ENCODE data around the gene TOPBP1.

Gene TOPBP1

GRCh38 chr3:133661454-133662277 is at the start of gene TOPBP1:
Gene TOPBP1 (minus strand): TSS chr3:133661941. CDS start chr3:133661127, 814 bp downstream.
- TF ChIP-seq CTCF (IDR thresholded peaks at IDR 0.05; ENCODE audit: borderline replicate concordance, extremely low read depth, low read length, poor library complexity, severe bottlenecking) (no peak), EZH2 (IDR thresholded peaks at IDR 0.05; ENCODE audit: borderline replicate concordance, low read depth, low read length, severe bottlenecking) (no peak)
- peak within 1 kb of the TSS; percentile 90 for H3K4me2 ChIP-seq (ENCODE audit: insufficient read depth, low read length)
- no peaks in the 10 kb centered on the region for H3K9me3 ChIP-seq (ENCODE audit: insufficient read depth, low read length, severe bottlenecking)
- peaks cover 14% of the 10 kb centered on the region; the same call in 1 of the 2 replicates for H4K20me1 ChIP-seq (ENCODE audit: insufficient read depth, low read length)
- ATAC-seq (ENCODE audit: insufficient read depth, low read depth) (peak; percentile 87), DNase-seq (peak; percentile 92)
- H2AFZ ChIP-seq (ENCODE audit: low read depth, low read length), result peak within 1 kb of the TSS; percentile 86
- peaks cover 43% of the 10 kb centered on the region for H3K4me1 ChIP-seq (ENCODE audit: insufficient read depth, low read length)
- peaks cover 40% of the 10 kb centered on the region for H3K36me3 ChIP-seq (ENCODE audit: insufficient read depth, low read length)
- peak within 1 kb of the TSS; percentile 86 to 92 for H3K4me3 ChIP-seq (ENCODE audit: low read depth in 1 of 2, low read length in 2 of 2)
- peak within 1 kb of the TSS; percentile 93 for H3K9ac ChIP-seq (ENCODE audit: low read depth, low read length)
- no peaks in the 10 kb centered on the region for H3K27me3 ChIP-seq (ENCODE audit: insufficient read depth, low read length, poor library complexity)
- H3K27ac ChIP-seq (ENCODE audit: low read length), result peak within 1 kb of the TSS; percentile 97
- peaks cover 66% of the 10 kb centered on the region for H3K79me2 ChIP-seq (ENCODE audit: insufficient read depth, low read length)

- Histone ChIP-seq H3K27ac (ENCODE audit: low read length) (no peak overlapping the region), H3K4me1 (ENCODE audit: insufficient read depth, low read length) (no peaks in the 10 kb centered on the region), H3K36me3 (ENCODE audit: insufficient read depth, low read length) (no peaks in the 10 kb centered on the region), H3K4me2 (ENCODE audit: insufficient read depth, low read length) (no peak overlapping the region), H3K4me3 (ENCODE audit: low read depth in 1 of 2, low read length in 2 of 2) (no peak overlapping the region), H3K9me3 (ENCODE audit: insufficient read depth, low read length, severe bottlenecking) (no peaks in the 10 kb centered on the region), H2AFZ (ENCODE audit: low read depth, low read length) (no peak overlapping the region), H3K27me3 (ENCODE audit: insufficient read depth, low read length, poor library complexity) (peaks cover 15% of the 10 kb centered on the region), H4K20me1 (ENCODE audit: insufficient read depth, low read length) (no peaks in the 10 kb centered on the region), H3K9ac (ENCODE audit: low read depth, low read length) (no peak overlapping the region), H3K79me2 (ENCODE audit: insufficient read depth, low read length) (no peaks in the 10 kb centered on the region)
- ATAC-seq (ENCODE audit: insufficient read depth, low read depth), result no peak
- no peak for TF ChIP-seq CTCF (IDR thresholded peaks at IDR 0.05; ENCODE audit: borderline replicate concordance, extremely low read depth, low read length, poor library complexity, severe bottlenecking)
- TF ChIP-seq EZH2 (IDR thresholded peaks at IDR 0.05; ENCODE audit: borderline replicate concordance, low read depth, low read length, severe bottlenecking), result no peak
- DNase-seq, result no peak
Measured at GRCh38 chr3:133711013-133711412, 49.3 kb upstream of the TOPBP1 start.

- H3K79me2 ChIP-seq (ENCODE audit: insufficient read depth, low read length), result no peaks in the 10 kb centered on the region
- no peaks in the 10 kb centered on the region for H3K4me1 ChIP-seq (ENCODE audit: insufficient read depth, low read length)
- no peak overlapping the region for H2AFZ ChIP-seq (ENCODE audit: low read depth, low read length)
- no peak overlapping the region for H3K4me3 ChIP-seq (ENCODE audit: low read depth in 1 of 2, low read length in 2 of 2)
- H3K36me3 ChIP-seq (ENCODE audit: insufficient read depth, low read length), result no peaks in the 10 kb centered on the region
- H3K27me3 ChIP-seq (ENCODE audit: insufficient read depth, low read length, poor library complexity), result peaks cover 20% of the 10 kb centered on the region
- no peak overlapping the region for H3K9ac ChIP-seq (ENCODE audit: low read depth, low read length)
- no peak overlapping the region for H3K27ac ChIP-seq (ENCODE audit: low read length)
- TF ChIP-seq CTCF (IDR thresholded peaks at IDR 0.05; ENCODE audit: borderline replicate concordance, extremely low read depth, low read length, poor library complexity, severe bottlenecking) (no peak), EZH2 (IDR thresholded peaks at IDR 0.05; ENCODE audit: borderline replicate concordance, low read depth, low read length, severe bottlenecking) (no peak)
- H3K4me2 ChIP-seq (ENCODE audit: insufficient read depth, low read length), result no peak overlapping the region
- ATAC-seq (ENCODE audit: insufficient read depth, low read depth) (no peak), DNase-seq (no peak)
- H3K9me3 ChIP-seq (ENCODE audit: insufficient read depth, low read length, severe bottlenecking), result no peaks in the 10 kb centered on the region
- H4K20me1 ChIP-seq (ENCODE audit: insufficient read depth, low read length), result no peaks in the 10 kb centered on the region
Measured at GRCh38 chr3:133709139-133709750, 47.5 kb upstream of the TOPBP1 start.

Data from DND-41 (cell line).